ENCODE measurements around the gene SPHK2. TPM values are rescaled to one million over a fixed set of nuclear protein-coding genes. Genes with fewer than 3 reads are reported as not detected.

The SPHK2 gene
- total and polyA plus RNA-seq, 2 of the 8 experiments (the other 6 are each of a cell fraction or from before 2014, with no cell fraction given), result 43.9 to 60.9 TPM

DNA sequence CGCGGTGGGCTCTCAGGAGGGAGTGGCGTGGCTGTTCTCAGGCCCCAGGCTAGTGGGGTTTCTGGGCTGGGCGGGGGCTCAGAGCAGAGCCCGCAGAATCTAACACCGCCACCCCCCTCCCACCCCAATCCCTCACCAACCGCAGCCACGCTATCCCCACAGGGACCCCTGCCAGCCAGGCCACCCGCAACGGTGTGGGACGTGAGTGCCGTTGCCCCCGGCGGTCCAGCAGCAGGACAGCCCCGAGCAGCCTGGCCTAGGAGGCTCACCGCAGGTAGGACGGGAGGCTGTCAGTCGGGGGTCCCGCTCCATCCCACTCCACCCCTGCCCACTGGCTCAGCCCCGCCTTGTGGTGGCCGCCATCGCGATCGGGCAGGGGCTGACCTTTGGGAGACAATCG is 53.7 kb downstream of the SPHK2 start, which contains the start of gene NTN5:
Gene NTN5 (minus strand): TSS at position 24 of the 400 bp plus-strand sequence. CDS start 2,031 bp downstream, outside the sequence.
- H2BK15ac ChIP-seq (ENCODE audit: low read length), result peak within 1 kb of the TSS; percentile 81; the same call in 1 of the 2 replicates
- POLR2A ChIA-PET (ENCODE audit: partially characterized antibody), result interaction anchor here (0.8 to 2.0 kb wide), 7 partner anchors 9 to 241 kb away, joined by 3 to 16 read pairs (median 3); partner anchors contain the start of genes CA11 and FUT2
- H3K4me3 ChIP-seq (ENCODE audit: extremely low read depth in 1 of 4, insufficient read depth in 2 of 4, low read depth in 3 of 4, low read length in 4 of 4), result peak within 1 kb of the TSS in 1 of 4 experiments; percentile 15; a peak in 1 of 8 replicates
- no peak within 1 kb of the TSS for H2AK5ac ChIP-seq (ENCODE audit: low read depth, low read length)
- peak within 1 kb of the TSS; percentile 71 for H3K18ac ChIP-seq (ENCODE audit: extremely low read depth, low read length)
- FAIRE-seq (no peak), DNase-seq (ENCODE audit: low read depth in 1 of 2, low spot score in 2 of 2) (no peak)
- peak within 1 kb of the TSS; percentile 95; the same call in 1 of the 2 replicates for H2BK12ac ChIP-seq (ENCODE audit: low read depth, low read length)
- no peaks in the 10 kb centered on the region for H3K79me1 ChIP-seq (ENCODE audit: low read depth, low read length)
- peak within 1 kb of the TSS; percentile 91 for H4K91ac ChIP-seq (replicated peaks; ENCODE audit: insufficient read length, low read length)
- H3K27ac ChIP-seq (ENCODE audit: low read depth, low read length), result no peak within 1 kb of the TSS
- peaks cover 2 to 23% (median 19%) of the 10 kb centered on the region in 4 experiments for H3K4me1 ChIP-seq (replicated peaks in 1 of 4; ENCODE audit: control insufficient read depth in 3 of 4, insufficient read depth in 4 of 4, low read length in 3 of 4)
- TF ChIP-seq SAP30 (IDR thresholded peaks at IDR 0.05; ENCODE audit: insufficient read depth, insufficient replicate concordance, low read length) (no peak), GABPA (IDR thresholded peaks at IDR 0.05; ENCODE audit: borderline replicate concordance, insufficient read depth, low read length) (no peak), RBBP5 (IDR thresholded peaks at IDR 0.05; ENCODE audit: borderline replicate concordance, low read depth, low read length) (no peak)
- no peak within 1 kb of the TSS for H3K14ac ChIP-seq (ENCODE audit: insufficient read length)
- no peak within 1 kb of the TSS for H2BK120ac ChIP-seq (replicated peaks; ENCODE audit: low read depth, low read length)
- no peak within 1 kb of the TSS for H3K23ac ChIP-seq (ENCODE audit: insufficient read length)
- H3K56ac ChIP-seq (replicated peaks; ENCODE audit: insufficient read length, low read depth, low read length), result no peak within 1 kb of the TSS
- peak within 1 kb of the TSS; percentile 91 for H3K4ac ChIP-seq (replicated peaks; ENCODE audit: insufficient read length, low read depth, low read length)
- H3K9me3 ChIP-seq (ENCODE audit: insufficient read depth in 2 of 2, low read depth in 1 of 2, low read length in 1 of 2), result peaks cover 0 to 3% of the 10 kb centered on the region in 2 experiments; a peak in 1 of 4 replicates
- peak within 1 kb of the TSS; percentile 90 for H4K8ac ChIP-seq (ENCODE audit: extremely low read depth, insufficient read depth, low read length)
- H3K23me2 ChIP-seq (ENCODE audit: low read depth, low read length), result peaks cover 24% of the 10 kb centered on the region; the same call in 1 of the 2 replicates
- H3K79me2 ChIP-seq (ENCODE audit: control insufficient read depth in 1 of 2, insufficient read depth in 2 of 2, low read length in 2 of 2), result no peaks in the 10 kb centered on the region; a peak in 1 of 4 replicates
- CTCF ChIA-PET (ENCODE audit: partially characterized antibody), result interaction anchor here (1.5 to 5.8 kb wide), 8 partner anchors 21 to 139 kb away, joined by 5 to 59 read pairs (median 22); partner anchors contain the start of genes CA11 and FUT2
- H3K4me2 ChIP-seq (ENCODE audit: insufficient read depth in 1 of 2, low read depth in 2 of 2, low read length in 2 of 2), result peak within 1 kb of the TSS; percentile 18 to 38; a peak in 2 of 4 replicates
- H4K20me1 ChIP-seq (replicated peaks in 1 of 2; ENCODE audit: control insufficient read depth in 1 of 2, insufficient read depth in 2 of 2, low read length in 2 of 2), result peaks cover 0 to 4% of the 10 kb centered on the region in 2 experiments
- H3K27me3 ChIP-seq (replicated peaks in 1 of 4; ENCODE audit: control insufficient read depth in 3 of 4, extremely low read depth in 1 of 4, insufficient read depth in 3 of 4, low read length in 3 of 4), result peaks cover 0 to 5% (median 3%) of the 10 kb centered on the region in 4 experiments; a peak in 2 of 7 replicates
- peak within 1 kb of the TSS; percentile 93; the same call in 1 of the 2 replicates for H2BK20ac ChIP-seq (ENCODE audit: low read length)
- H3K36me3 ChIP-seq (ENCODE audit: control insufficient read depth in 2 of 4, insufficient read depth in 4 of 4, low read length in 3 of 4), result no peaks in the 10 kb centered on the region
- no peak within 1 kb of the TSS for H3K9ac ChIP-seq (replicated peaks in 1 of 4; ENCODE audit: extremely low read depth in 1 of 4, low read depth in 3 of 4, low read length in 3 of 4)
- peak within 1 kb of the TSS; percentile 73; the same call in 1 of the 2 replicates for H2AFZ ChIP-seq (ENCODE audit: low read length)
- H2BK5ac ChIP-seq (ENCODE audit: low read depth, low read length), result peak within 1 kb of the TSS; percentile 91; the same call in 1 of the 2 replicates
- no peak within 1 kb of the TSS for H4K5ac ChIP-seq (ENCODE audit: insufficient read length, low read depth, low read length)
- 70% methylated on average over 21 of the region's 25 CpGs; no CpG with 5 or more reads in 1 of the 2 experiments for WGBS, 2 experiments (ENCODE audit: extremely low coverage in 1 of 2, insufficient coverage in 1 of 2, insufficient read length in 1 of 2, insufficient replicate concordance in 2 of 2, low coverage in 1 of 2, low lambda C conversion rate in 2 of 2, missing lambda C conversion rate in 1 of 2)

Data from H1 (cell line).